ENCODE data around the gene SGMS1.

Gene SGMS1

GRCh38 chr10:50295367-50295766, 328.4 kb downstream of the SGMS1 start:
- Histone ChIP-seq H3K27ac (ENCODE audit: low read length) (no peak overlapping the region), H3K27me3 (ENCODE audit: low read depth, low read length) (no peaks in the 10 kb centered on the region), H3K4me3 (ENCODE audit: low read depth in 1 of 2, low read length in 2 of 2) (no peak overlapping the region), H3K9me3 (ENCODE audit: control insufficient read depth in 1 of 2, low read length in 2 of 2) (no peaks in the 10 kb centered on the region), H3K4me1 (ENCODE audit: control insufficient read depth in 1 of 2, insufficient read depth in 2 of 2, low read length in 2 of 2) (no peaks in the 10 kb centered on the region), H3K36me3 (ENCODE audit: control insufficient read depth in 1 of 2, insufficient read depth in 2 of 2, low read length in 2 of 2) (no peaks in the 10 kb centered on the region)

DNA sequence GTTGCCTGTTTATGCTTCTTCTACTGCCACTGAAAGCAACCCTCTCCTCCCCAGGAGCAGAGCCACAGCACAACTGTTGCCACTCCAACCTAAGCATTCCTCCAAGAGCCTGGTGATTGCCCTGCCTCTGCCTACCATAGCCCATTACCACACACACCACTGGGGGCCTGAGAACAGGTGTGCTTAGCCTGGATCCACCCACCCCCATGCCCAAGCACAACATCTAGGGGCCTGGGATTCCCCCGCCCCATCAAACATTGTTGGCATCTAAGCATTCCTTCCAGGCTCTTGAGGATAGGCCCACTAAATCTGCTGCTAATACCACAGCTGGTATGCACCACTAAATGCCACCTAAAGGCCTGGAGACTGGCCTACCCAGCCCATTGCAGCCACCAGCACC, 329.2 kb downstream of the SGMS1 start:
- Histone ChIP-seq H3K9me3 (ENCODE audit: control insufficient read depth in 1 of 2, low read length in 2 of 2) (no peaks in the 10 kb centered on the region), H3K4me3 (ENCODE audit: low read depth in 1 of 2, low read length in 2 of 2) (no peak overlapping the region), H3K27me3 (ENCODE audit: low read depth, low read length) (no peaks in the 10 kb centered on the region), H3K4me1 (ENCODE audit: control insufficient read depth in 1 of 2, insufficient read depth in 2 of 2, low read length in 2 of 2) (no peaks in the 10 kb centered on the region), H3K27ac (ENCODE audit: low read length) (no peak overlapping the region), H3K36me3 (ENCODE audit: control insufficient read depth in 1 of 2, insufficient read depth in 2 of 2, low read length in 2 of 2) (no peaks in the 10 kb centered on the region)

GRCh38 chr10:50293513-50294313, 330.0 kb downstream of the SGMS1 start:
- Histone ChIP-seq H3K4me1 (ENCODE audit: control insufficient read depth in 1 of 2, insufficient read depth in 2 of 2, low read length in 2 of 2) (no peaks in the 10 kb centered on the region), H3K27me3 (ENCODE audit: low read depth, low read length) (no peaks in the 10 kb centered on the region), H3K36me3 (ENCODE audit: control insufficient read depth in 1 of 2, insufficient read depth in 2 of 2, low read length in 2 of 2) (no peaks in the 10 kb centered on the region), H3K9me3 (ENCODE audit: control insufficient read depth in 1 of 2, low read length in 2 of 2) (no peaks in the 10 kb centered on the region), H3K4me3 (ENCODE audit: low read depth in 1 of 2, low read length in 2 of 2) (no peak overlapping the region), H3K27ac (ENCODE audit: low read length) (no peak overlapping the region)

GRCh38 chr10:50291261-50291850, 332.4 kb downstream of the SGMS1 start:
- Histone ChIP-seq H3K27ac (ENCODE audit: low read length) (no peak overlapping the region), H3K36me3 (ENCODE audit: control insufficient read depth in 1 of 2, insufficient read depth in 2 of 2, low read length in 2 of 2) (no peaks in the 10 kb centered on the region), H3K4me3 (ENCODE audit: low read depth in 1 of 2, low read length in 2 of 2) (no peak overlapping the region), H3K4me1 (ENCODE audit: control insufficient read depth in 1 of 2, insufficient read depth in 2 of 2, low read length in 2 of 2) (no peaks in the 10 kb centered on the region), H3K27me3 (ENCODE audit: low read depth, low read length) (no peaks in the 10 kb centered on the region), H3K9me3 (ENCODE audit: control insufficient read depth in 1 of 2, low read length in 2 of 2) (no peaks in the 10 kb centered on the region)

DNA sequence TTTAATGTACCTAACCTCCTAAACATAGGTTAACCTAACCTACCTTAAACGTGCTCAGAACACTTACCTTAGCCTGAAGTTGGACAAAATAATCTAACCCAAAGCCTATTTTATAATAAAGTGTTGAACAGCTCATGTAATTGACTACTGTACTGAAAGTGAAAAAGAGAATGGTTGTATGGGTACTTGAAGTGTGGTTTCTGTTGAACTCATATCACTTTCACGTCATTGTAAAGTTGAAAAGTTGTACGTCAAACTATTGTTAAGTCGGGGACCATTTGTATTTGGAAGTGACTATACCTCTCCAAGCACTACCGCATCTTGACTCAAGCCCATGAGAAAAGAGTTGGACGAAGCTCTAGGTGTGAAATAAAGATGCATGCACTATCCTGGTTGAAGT, 334.6 kb downstream of the SGMS1 start:
- Histone ChIP-seq H3K4me3 (ENCODE audit: low read depth in 1 of 2, low read length in 2 of 2) (no peak overlapping the region), H3K9me3 (ENCODE audit: control insufficient read depth in 1 of 2, low read length in 2 of 2) (no peaks in the 10 kb centered on the region), H3K4me1 (ENCODE audit: control insufficient read depth in 1 of 2, insufficient read depth in 2 of 2, low read length in 2 of 2) (no peaks in the 10 kb centered on the region), H3K27me3 (ENCODE audit: low read depth, low read length) (no peaks in the 10 kb centered on the region), H3K27ac (ENCODE audit: low read length) (no peak overlapping the region), H3K36me3 (ENCODE audit: control insufficient read depth in 1 of 2, insufficient read depth in 2 of 2, low read length in 2 of 2) (no peaks in the 10 kb centered on the region)

GRCh38 chr10:50286996-50287803, 336.6 kb downstream of the SGMS1 start:
- Histone ChIP-seq H3K27me3 (ENCODE audit: low read depth, low read length) (no peaks in the 10 kb centered on the region), H3K4me1 (ENCODE audit: control insufficient read depth in 1 of 2, insufficient read depth in 2 of 2, low read length in 2 of 2) (no peaks in the 10 kb centered on the region), H3K36me3 (ENCODE audit: control insufficient read depth in 1 of 2, insufficient read depth in 2 of 2, low read length in 2 of 2) (no peaks in the 10 kb centered on the region), H3K27ac (ENCODE audit: low read length) (no peak overlapping the region), H3K9me3 (ENCODE audit: control insufficient read depth in 1 of 2, low read length in 2 of 2) (no peaks in the 10 kb centered on the region), H3K4me3 (ENCODE audit: low read depth in 1 of 2, low read length in 2 of 2) (no peak overlapping the region)

GRCh38 chr10:50286517-50286916, 337.2 kb downstream of the SGMS1 start:
- no peaks in the 10 kb centered on the region for H3K4me1 ChIP-seq (ENCODE audit: control insufficient read depth in 1 of 2, insufficient read depth in 2 of 2, low read length in 2 of 2)
- H3K27ac ChIP-seq (ENCODE audit: low read length), result no peak overlapping the region
- H3K36me3 ChIP-seq (ENCODE audit: control insufficient read depth in 1 of 2, insufficient read depth in 2 of 2, low read length in 2 of 2), result no peaks in the 10 kb centered on the region
- no peak overlapping the region for H3K4me3 ChIP-seq (ENCODE audit: low read depth in 1 of 2, low read length in 2 of 2)
- H3K27me3 ChIP-seq (ENCODE audit: low read depth, low read length), result no peaks in the 10 kb centered on the region
- H3K9me3 ChIP-seq (ENCODE audit: control insufficient read depth in 1 of 2, low read length in 2 of 2), result no peaks in the 10 kb centered on the region

DNA sequence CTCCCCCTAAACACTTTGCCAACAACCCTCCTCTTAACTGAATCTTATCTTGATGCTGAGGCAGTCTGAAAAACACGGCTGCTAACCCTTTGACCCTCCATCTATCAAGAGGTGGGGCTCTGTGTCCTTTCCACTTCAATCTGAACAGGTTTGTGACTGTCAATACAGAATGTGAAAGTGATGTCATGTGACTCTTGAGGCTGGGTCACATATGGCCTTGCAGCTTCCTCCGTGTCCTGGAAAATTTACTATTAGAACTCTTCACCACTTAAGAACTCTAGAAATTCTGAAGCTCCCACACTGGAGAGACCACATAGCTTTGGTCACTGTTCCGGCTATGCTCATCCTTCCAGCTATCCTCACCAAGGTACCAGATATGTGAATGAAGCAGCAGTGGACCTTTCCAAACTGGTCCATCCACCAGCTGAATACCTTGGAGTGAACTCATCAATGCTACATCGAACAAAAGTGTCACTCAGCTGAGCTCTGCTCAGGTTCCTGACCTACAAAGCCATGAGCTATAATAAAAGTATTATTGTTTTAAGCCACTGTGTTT, 341.7 kb downstream of the SGMS1 start:
- Histone ChIP-seq H3K4me3 (ENCODE audit: low read depth in 1 of 2, low read length in 2 of 2) (no peak overlapping the region), H3K27ac (ENCODE audit: low read length) (no peak overlapping the region), H3K4me1 (ENCODE audit: control insufficient read depth in 1 of 2, insufficient read depth in 2 of 2, low read length in 2 of 2) (no peaks in the 10 kb centered on the region), H3K9me3 (ENCODE audit: control insufficient read depth in 1 of 2, low read length in 2 of 2) (no peaks in the 10 kb centered on the region), H3K36me3 (ENCODE audit: control insufficient read depth in 1 of 2, insufficient read depth in 2 of 2, low read length in 2 of 2) (no peaks in the 10 kb centered on the region), H3K27me3 (ENCODE audit: low read depth, low read length) (no peaks in the 10 kb centered on the region)

DNA sequence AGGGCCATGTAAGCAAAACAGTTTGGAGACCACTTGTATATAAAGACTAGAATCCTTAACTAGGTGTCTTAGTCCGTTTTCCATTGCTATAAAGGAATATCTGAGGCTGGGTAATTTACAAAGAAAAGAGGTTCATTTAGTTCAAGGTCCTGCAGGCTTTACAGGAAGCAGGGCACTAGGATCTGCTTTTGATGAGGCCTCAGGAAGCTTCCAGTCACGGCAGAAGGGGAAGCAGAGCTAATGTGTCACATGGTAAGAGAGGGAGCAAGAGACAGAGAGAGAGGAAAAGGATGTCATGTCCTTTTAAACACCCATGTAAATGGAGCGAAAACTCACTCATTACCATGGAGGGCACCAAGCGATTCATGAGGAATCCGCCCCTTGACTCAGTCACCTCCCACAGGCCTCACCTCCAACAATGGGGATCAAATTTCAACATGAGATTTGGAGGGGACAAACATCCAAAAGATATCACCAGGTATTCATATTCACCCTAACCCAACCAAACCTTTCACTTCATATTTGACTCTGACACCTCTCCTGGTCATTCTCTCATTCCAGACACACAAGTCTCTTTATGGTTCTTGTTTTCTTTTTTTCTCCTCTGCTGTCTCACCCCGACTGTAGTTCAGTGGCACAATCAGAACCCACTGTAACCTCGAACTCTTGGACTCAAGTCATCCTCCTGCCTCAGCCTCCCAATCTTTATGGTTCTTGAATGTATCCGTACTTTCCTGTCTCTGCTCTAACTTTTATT, 342.4 kb downstream of the SGMS1 start:
- Histone ChIP-seq H3K36me3 (ENCODE audit: control insufficient read depth in 1 of 2, insufficient read depth in 2 of 2, low read length in 2 of 2) (no peaks in the 10 kb centered on the region), H3K9me3 (ENCODE audit: control insufficient read depth in 1 of 2, low read length in 2 of 2) (no peaks in the 10 kb centered on the region), H3K4me3 (ENCODE audit: low read depth in 1 of 2, low read length in 2 of 2) (no peak overlapping the region), H3K27me3 (ENCODE audit: low read depth, low read length) (no peaks in the 10 kb centered on the region), H3K27ac (ENCODE audit: low read length) (no peak overlapping the region), H3K4me1 (ENCODE audit: control insufficient read depth in 1 of 2, insufficient read depth in 2 of 2, low read length in 2 of 2) (no peaks in the 10 kb centered on the region)

- Histone ChIP-seq H3K36me3 (ENCODE audit: control insufficient read depth in 1 of 2, insufficient read depth in 2 of 2, low read length in 2 of 2) (no peaks in the 10 kb centered on the region), H3K9me3 (ENCODE audit: control insufficient read depth in 1 of 2, low read length in 2 of 2) (no peaks in the 10 kb centered on the region), H3K27me3 (ENCODE audit: low read depth, low read length) (no peaks in the 10 kb centered on the region), H3K27ac (ENCODE audit: low read length) (no peak overlapping the region), H3K4me1 (ENCODE audit: control insufficient read depth in 1 of 2, insufficient read depth in 2 of 2, low read length in 2 of 2) (no peaks in the 10 kb centered on the region), H3K4me3 (ENCODE audit: low read depth in 1 of 2, low read length in 2 of 2) (no peak overlapping the region)
Observed at GRCh38 chr10:50280049-50280841, 343.5 kb downstream of the SGMS1 start.

Measured in muscle layer of duodenum (tissue), 2 donors.